NCI-H1694 treated with DMSO at 0.1 percent for 48 hours (cell line): Measurements from ENCODE around the gene CSNK2A1.
"Not testable (repeated sequence)": the region's sequence is repeated elsewhere in the genome, so short reads cannot be mapped to it uniquely, and the experiment has no call there.

Experiments
- DNase-seq: peaks from one replicate; lab custom pipeline; 2025; lab: John Stamatoyannopoulos, UW

Gene CSNK2A1

GRCh38 chr20:483815-484644 lies 59.6 kb downstream of the CSNK2A1 start:
- no peak for DNase-seq

GRCh38 chr20:481167-481566 lies 62.4 kb downstream of the CSNK2A1 start:
- no peak for DNase-seq

GRCh38 chr20:480044-480443 lies 63.5 kb downstream of the CSNK2A1 start:
- DNase-seq, result no peak

- DNase-seq, result no peak
Measured at GRCh38 chr20:479487-479886, 64.1 kb downstream of the CSNK2A1 start.

- peak; percentile 50 for DNase-seq
Measured at GRCh38 chr20:478949-479429, 64.6 kb downstream of the CSNK2A1 start.

GRCh38 chr20:478010-478948 lies 65.3 kb downstream of the CSNK2A1 start:
- DNase-seq, result no peak

- not testable (repeated sequence) for DNase-seq
Measured at GRCh38 chr20:476561-477249, 66.9 kb downstream of the CSNK2A1 start.

- DNase-seq, result no peak
Measured at GRCh38 chr20:475463-476357, 67.9 kb downstream of the CSNK2A1 start.

- DNase-seq, result no peak
Measured at GRCh38 chr20:474581-474980, 69.0 kb downstream of the CSNK2A1 start.

GRCh38 chr20:472889-473292 lies 70.7 kb downstream of the CSNK2A1 start:
- DNase-seq, result no peak

GRCh38 chr20:472137-472846 lies 71.3 kb downstream of the CSNK2A1 start:
- no peak for DNase-seq

GRCh38 chr20:469746-470490 lies 73.7 kb downstream of the CSNK2A1 start:
- DNase-seq, result no peak

GRCh38 chr20:467755-468154 lies 75.8 kb downstream of the CSNK2A1 start:
- DNase-seq, result no peak

GRCh38 chr20:462199-462991 lies 81.2 kb downstream of the CSNK2A1 start, which contains the start of gene TBC1D20:
TBC1D20 (minus strand) TSS chr20:462533; CDS start chr20:462405, 128 bp downstream.
- peak; percentile 71 for DNase-seq

- no peak for DNase-seq
Measured at GRCh38 chr20:461254-462198, 82.1 kb downstream of the CSNK2A1 start.

GRCh38 chr20:460707-461106 lies 82.9 kb downstream of the CSNK2A1 start:
- no peak for DNase-seq

GRCh38 chr20:460180-460579 lies 83.4 kb downstream of the CSNK2A1 start:
- DNase-seq, result no peak

- DNase-seq, result no peak
Measured at GRCh38 chr20:458776-459175, 84.8 kb downstream of the CSNK2A1 start.
